Kidney (tissue), 14 donors: Measurements from ENCODE around the gene SERPINA12. TPM values are rescaled to one million over a fixed set of nuclear protein-coding genes. Genes with fewer than 3 reads are reported as not detected.

Experiments used
- DNase-seq, 5 donors: peaks; one replicate each; pipeline ENCODE4 v3.0.0-alpha.2; 2013 to 2020
- FAIRE-seq: peaks from 2 replicates; lab custom pipeline; 2012; peaks lifted over from hg19 to GRCh38; lab: Jason Lieb, UNC
- H3K27ac ChIP-seq, 2 donors: one replicate each; pipeline ENCODE4 v1.7.0; 2013; ENCODE audit warnings: low read depth in 2 of 2, low read length in 2 of 2, inconsistent platforms in 1 of 2
- H3K27me3 ChIP-seq: one replicate; pipeline ENCODE4 v1.7.1; 2013; ENCODE audit warnings: low read length, inconsistent platforms; ENCODE audit not compliant: control insufficient read depth, insufficient read depth
- H3K36me3 ChIP-seq, 3 donors: one replicate each; pipeline versions ENCODE4 v1.7.0 to v1.7.1; 2013; ENCODE audit warnings: low read length in 3 of 3, control low read depth in 1 of 3, inconsistent platforms in 1 of 3; ENCODE audit not compliant: insufficient read depth in 3 of 3, control insufficient read depth in 2 of 3
- H3K4me1 ChIP-seq, 3 donors: one replicate each; pipeline versions ENCODE4 v1.7.0 to v1.7.1; 2013; ENCODE audit warnings: low read length in 3 of 3, inconsistent platforms in 1 of 3, low read depth in 1 of 3; ENCODE audit not compliant: control insufficient read depth in 2 of 3, insufficient read depth in 2 of 3
- H3K4me3 ChIP-seq, 3 donors: one replicate each; pipeline versions ENCODE4 v1.7.0 to v1.8.1; 2013; ENCODE audit warnings: low read length in 3 of 3, control low read depth in 1 of 3, inconsistent platforms in 1 of 3
- H3K9ac ChIP-seq, 3 donors: one replicate each; pipeline versions ENCODE4 v1.7.0 to v1.7.1; 2013; ENCODE audit warnings: low read length in 3 of 3, control low read depth in 1 of 3, inconsistent platforms in 1 of 3
- H3K9me3 ChIP-seq, 3 donors: one replicate each; pipeline versions ENCODE4 v1.7.0 to v1.7.1; 2013; ENCODE audit warnings: low read length in 3 of 3, control low read depth in 1 of 3, inconsistent platforms in 1 of 3; ENCODE audit not compliant: control insufficient read depth in 2 of 3, insufficient read depth in 1 of 3
- intact Hi-C: fragments of 100-400 bp; cut with DNase I; formaldehyde crosslinking; loops from one replicate; pipeline ENCODE4 v1.11.1; 2022
- polyA plus RNA-seq: library from polyadenylated mRNA; stranded (reverse); fragments of 350-450 nt; fragmentation: Illumina TruSeq; extraction: RNeasy Lipid Tissue Mini Kit (QIAGEN cat#74804); gene quantifications from one replicate; pipeline ENCODE4 v1.2.3, GENCODE V29; 2014; ENCODE audit warnings: low read depth, low replicate concordance; ENCODE audit not compliant: insufficient read depth
- total RNA-seq: library from RNA; stranded (reverse); fragmentation: NEBNext Ultra II Directional; extraction: Animal tissue kit (Norgen Biotek cat#: 25700); gene quantifications from one replicate; pipeline ENCODE4 v1.2.1, GENCODE V29; 2021
- TF ChIP-seq, protein P1 (sequence below): IDR thresholded peaks from 3 replicates; pipeline ENCODE4 v1.5.1; 2012; ENCODE audit warnings: mild to moderate bottlenecking, moderate library complexity, borderline replicate concordance; ENCODE audit not compliant: insufficient read depth; ENCODE audit errors: extremely low read depth
- donor health status: control.
- donor health status: control.
- donor health status: control.
- donor health status: control.
- donor health status: control.
- donor health status: DM: yes; HTN: yes; CAD: no.
- donor health status: Normal renal cell carcinoma (clear cell type).

SERPINA12 gene
- total and polyA plus RNA-seq, 2 donors from 2014 or later = not detected

DNA sequence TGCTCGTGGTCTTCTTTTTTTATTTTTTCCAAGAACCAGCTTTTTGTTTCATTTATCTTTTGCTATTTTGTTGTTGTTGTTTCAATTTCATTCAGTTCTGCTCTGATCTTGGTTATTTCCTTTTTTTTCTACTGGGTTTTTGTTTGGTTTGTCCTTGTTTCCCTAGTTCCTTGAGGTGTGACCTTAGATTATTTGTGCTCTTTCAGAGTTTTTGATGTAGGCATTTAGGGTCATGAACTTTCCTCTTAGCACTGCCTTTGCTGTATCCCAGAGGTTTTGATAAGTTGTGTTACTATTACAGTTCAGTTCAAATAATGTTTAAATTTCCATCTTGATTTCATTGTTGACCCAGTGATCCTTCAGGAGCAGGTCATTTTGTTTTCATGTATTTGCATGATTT is 53.3 kb downstream of the SERPINA12 start:
- Histone ChIP-seq H3K9me3 (peaks cover 0 to 4% (median 0%) of the 10 kb centered on the region in 3 donors), H3K4me3 (no peak overlapping the region), H3K27me3 (no peaks in the 10 kb centered on the region), H3K27ac (no peak overlapping the region), H3K36me3 (no peaks in the 10 kb centered on the region), H3K4me1 (no peaks in the 10 kb centered on the region), H3K9ac (no peak overlapping the region)
- TF ChIP-seq, protein P1, sequence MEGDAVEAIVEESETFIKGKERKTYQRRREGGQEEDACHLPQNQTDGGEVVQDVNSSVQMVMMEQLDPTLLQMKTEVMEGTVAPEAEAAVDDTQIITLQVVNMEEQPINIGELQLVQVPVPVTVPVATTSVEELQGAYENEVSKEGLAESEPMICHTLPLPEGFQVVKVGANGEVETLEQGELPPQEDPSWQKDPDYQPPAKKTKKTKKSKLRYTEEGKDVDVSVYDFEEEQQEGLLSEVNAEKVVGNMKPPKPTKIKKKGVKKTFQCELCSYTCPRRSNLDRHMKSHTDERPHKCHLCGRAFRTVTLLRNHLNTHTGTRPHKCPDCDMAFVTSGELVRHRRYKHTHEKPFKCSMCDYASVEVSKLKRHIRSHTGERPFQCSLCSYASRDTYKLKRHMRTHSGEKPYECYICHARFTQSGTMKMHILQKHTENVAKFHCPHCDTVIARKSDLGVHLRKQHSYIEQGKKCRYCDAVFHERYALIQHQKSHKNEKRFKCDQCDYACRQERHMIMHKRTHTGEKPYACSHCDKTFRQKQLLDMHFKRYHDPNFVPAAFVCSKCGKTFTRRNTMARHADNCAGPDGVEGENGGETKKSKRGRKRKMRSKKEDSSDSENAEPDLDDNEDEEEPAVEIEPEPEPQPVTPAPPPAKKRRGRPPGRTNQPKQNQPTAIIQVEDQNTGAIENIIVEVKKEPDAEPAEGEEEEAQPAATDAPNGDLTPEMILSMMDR = no peak
- intact Hi-C loops = no loop called here
- FAIRE-seq = no peak
- DNase-seq = no peak

GRCh38 chr14:94451826-94452225 is 57.4 kb downstream of the SERPINA12 start:
- H3K27ac ChIP-seq = no peak overlapping the region
- intact Hi-C loops = no loop called here
- no peak overlapping the region for H3K9ac ChIP-seq
- DNase-seq (no peak), FAIRE-seq (no peak)
- no peaks in the 10 kb centered on the region for H3K27me3 ChIP-seq
- H3K9me3 ChIP-seq = no peaks in the 10 kb centered on the region
- no peaks in the 10 kb centered on the region for H3K36me3 ChIP-seq
- H3K4me1 ChIP-seq = no peaks in the 10 kb centered on the region
- H3K4me3 ChIP-seq = no peak overlapping the region
- TF ChIP-seq, protein P1 = no peak

GRCh38 chr14:94451091-94451771 is 58.0 kb downstream of the SERPINA12 start:
- Histone ChIP-seq H3K4me3 (no peak overlapping the region), H3K27me3 (no peaks in the 10 kb centered on the region), H3K9me3 (no peaks in the 10 kb centered on the region), H3K9ac (no peak overlapping the region), H3K36me3 (no peaks in the 10 kb centered on the region), H3K4me1 (no peaks in the 10 kb centered on the region), H3K27ac (no peak overlapping the region)
- FAIRE-seq (no peak), DNase-seq (no peak)
- intact Hi-C loops = no loop called here
- TF ChIP-seq, protein P1 = no peak

DNA sequence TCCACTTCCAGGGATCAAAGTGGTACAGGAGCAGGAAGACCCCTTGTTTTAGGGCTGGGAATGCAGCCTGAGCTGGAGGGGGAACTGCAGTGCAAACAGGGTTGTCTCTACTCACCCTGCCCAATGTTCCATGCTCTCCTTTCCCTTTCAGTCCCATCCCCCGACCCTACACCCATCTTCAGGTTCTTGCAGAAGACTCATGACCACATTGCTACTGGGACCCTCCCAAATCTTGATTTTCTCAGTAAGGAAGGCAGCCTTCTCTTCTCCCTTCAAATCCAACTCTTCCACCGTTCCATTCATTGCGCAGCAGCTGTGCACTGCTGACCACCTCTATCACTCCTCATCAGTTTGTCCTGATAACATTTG is 58.6 kb downstream of the SERPINA12 start:
- DNase-seq (no peak), FAIRE-seq (no peak)
- Histone ChIP-seq H3K9me3 (no peaks in the 10 kb centered on the region), H3K9ac (no peak overlapping the region), H3K36me3 (no peaks in the 10 kb centered on the region), H3K4me1 (no peaks in the 10 kb centered on the region), H3K27ac (no peak overlapping the region), H3K4me3 (no peak overlapping the region), H3K27me3 (no peaks in the 10 kb centered on the region)
- intact Hi-C loops = no loop called here
- TF ChIP-seq, protein P1 = no peak
